HL-60 (cell line): ENCODE measurements around the gene NXPH4.

Source experiments
- CTCF ChIP-seq: IDR thresholded peaks from one replicate; pipeline ENCODE4 v1.5.1; 2011; ENCODE audit warnings: low read length, control low read depth, inconsistent platforms; ENCODE audit not compliant: insufficient read depth
- POLR2AphosphoS5 ChIP-seq: IDR thresholded peaks from 2 replicates; pipeline ENCODE4 v1.6.1; 2012; ENCODE audit warnings: low read depth

GRCh38 chr12:57227315-57228115, 10.9 kb downstream of the NXPH4 start:
- no peak for TF ChIP-seq POLR2AphosphoS5
- TF ChIP-seq CTCF = no peak
